Tibial artery (tissue), 4 donors: Measurements from ENCODE around the gene RGS14.

Experiments
- DNase-seq, 2 donors: peaks; one replicate each; pipeline ENCODE4 v3.0.0-alpha.2; 2019
- H3K27ac ChIP-seq, 2 donors: fragments of 200-600 bp; sonication (generic) in 1 of 2; 1 replicate in 1 of 2; 2 replicates in 1 of 2; pipeline ENCODE4 v1.5.1; 2018 to 2019; ENCODE audit warnings: mild to moderate bottlenecking in 1 of 2
- H3K27me3 ChIP-seq, 2 donors: fragments of 200-600 bp; sonication (generic) in 1 of 2; one replicate each; pipeline versions ENCODE4 v1.5.1 to v1.6.0; 2016 to 2019
- H3K36me3 ChIP-seq, 3 donors: fragments of 200-600 bp; sonication (generic) in 2 of 3; one replicate each; pipeline ENCODE4 v1.5.1; 2016 to 2019; ENCODE audit warnings: mild to moderate bottlenecking in 2 of 3
- H3K4me1 ChIP-seq, 4 donors: fragments of 200-600 bp; sonication (generic) in 2 of 4; 1 replicate in 3 of 4; 2 replicates in 1 of 4; pipeline ENCODE4 v1.5.1; 2016 to 2019
- H3K4me3 ChIP-seq, 2 donors: fragments of 200-600 bp; sonication (generic) in 1 of 2; 1 replicate in 1 of 2; 2 replicates in 1 of 2; pipeline ENCODE4 v1.5.1; 2018 to 2019; ENCODE audit warnings: mild to moderate bottlenecking in 2 of 2
- H3K9me3 ChIP-seq, 3 donors: fragments of 200-600 bp; sonication (generic) in 1 of 3; one replicate each; pipeline ENCODE4 v1.5.1; 2016 to 2019
- CTCF ChIP-seq, 2 experiments: fragments of 200-600 bp in 1 of 2; fragments of 450-650 bp in 1 of 2; IDR thresholded peaks; one replicate each; pipeline ENCODE4 v1.5.1; 2017 to 2019; ENCODE audit warnings: antibody characterized with exemption in 2 of 2, mild to moderate bottlenecking in 1 of 2, moderate library complexity in 1 of 2
- intact Hi-C: fragments of 100-400 bp; cut with DNase I; formaldehyde crosslinking; loops from one replicate; pipeline ENCODE4 v1.15.0; 2023; ENCODE audit warnings: low total_unique reads

RGS14 gene

GRCh38 chr5:177368869-177369644 lies 11.3 kb downstream of the RGS14 start:
- H3K4me3 ChIP-seq: no peak overlapping the region
- peaks cover 0 to 15% of the 10 kb centered on the region in 2 donors for H3K27me3 ChIP-seq
- H3K36me3 ChIP-seq: peaks cover 0 to 6% (median 0%) of the 10 kb centered on the region in 3 donors
- H3K4me1 ChIP-seq: peaks cover 0 to 35% (median 20%) of the 10 kb centered on the region in 4 donors
- H3K27ac ChIP-seq: no peak overlapping the region
- intact Hi-C loops: no loop called here
- TF ChIP-seq CTCF (IDR thresholded peaks at IDR 0.05): peak in 1 of 2 experiments; percentile 42
- no peaks in the 10 kb centered on the region for H3K9me3 ChIP-seq
- no peak for DNase-seq

GRCh38 chr5:177369645-177370440 lies 12.1 kb downstream of the RGS14 start:
- intact Hi-C loops: no loop called here
- no peak for TF ChIP-seq CTCF (IDR thresholded peaks at IDR 0.05)
- Histone ChIP-seq H3K36me3 (peaks cover 0 to 6% (median 0%) of the 10 kb centered on the region in 3 donors), H3K4me3 (no peak overlapping the region), H3K4me1 (peaks cover 0 to 35% (median 20%) of the 10 kb centered on the region in 4 donors), H3K9me3 (no peaks in the 10 kb centered on the region), H3K27ac (no peak overlapping the region), H3K27me3 (peaks cover 0 to 16% of the 10 kb centered on the region in 2 donors)
- no peak for DNase-seq

- H3K9me3 ChIP-seq: no peaks in the 10 kb centered on the region
- TF ChIP-seq CTCF (IDR thresholded peaks at IDR 0.05): peak; percentile 24 to 40
- H3K27me3 ChIP-seq: peaks cover 0 to 16% of the 10 kb centered on the region in 2 donors
- H3K36me3 ChIP-seq: peaks cover 0 to 6% (median 0%) of the 10 kb centered on the region in 3 donors
- H3K4me3 ChIP-seq: peak overlapping the region; percentile 43 to 44
- DNase-seq: peak; percentile 57 to 88
- intact Hi-C loops: no loop called here
- peaks cover 0 to 35% (median 20%) of the 10 kb centered on the region in 4 donors for H3K4me1 ChIP-seq
- no peak overlapping the region for H3K27ac ChIP-seq
Measured at GRCh38 chr5:177370488-177371119, 12.9 kb downstream of the RGS14 start.

GRCh38 chr5:177371120-177372033 lies 13.7 kb downstream of the RGS14 start:
- Histone ChIP-seq H3K27me3 (peaks cover 0 to 16% of the 10 kb centered on the region in 2 donors), H3K4me1 (peaks cover 0 to 30% (median 16%) of the 10 kb centered on the region in 4 donors), H3K36me3 (peaks cover 0 to 6% (median 0%) of the 10 kb centered on the region in 3 donors), H3K4me3 (peak overlapping the region; percentile 43 to 44), H3K27ac (peak overlapping the region in 1 of 2 donors; percentile 50), H3K9me3 (no peaks in the 10 kb centered on the region)
- no peak for TF ChIP-seq CTCF (IDR thresholded peaks at IDR 0.05)
- DNase-seq: no peak
- intact Hi-C loops: no loop called here
